HepG2 (cell line): ENCODE measurements around the gene BST1. TPM values are rescaled to one million over a fixed set of nuclear protein-coding genes. Genes with fewer than 3 reads are reported as not detected.
A peak's percentile ranks its signal among the peaks of the same experiment; 100 is the strongest.

Experiments used
- KLF13 ChIP-seq: sonication (generic); formaldehyde crosslinking; IDR thresholded peaks from 2 replicates; pipeline ENCODE4 v1.4.0; 2020; ENCODE audit warnings: mild to moderate bottlenecking, missing genetic modification reagents
- PHF5A ChIP-seq: IDR thresholded peaks from one replicate; pipeline ENCODE4 v1.6.1; 2018; ENCODE audit warnings: low read depth, missing genetic modification reagents; ENCODE audit not compliant: unreplicated experiment
- SMAD3 ChIP-seq: sonication (generic); formaldehyde crosslinking; IDR thresholded peaks from 2 replicates; pipeline ENCODE4 v1.4.0; 2020; ENCODE audit warnings: missing genetic modification reagents
- SP5 ChIP-seq: IDR thresholded peaks from 2 replicates; pipeline ENCODE4 v1.6.1; 2016; ENCODE audit warnings: low read depth, borderline replicate concordance
- ZFP36 ChIP-seq: fragments of 150-350 bp; IDR thresholded peaks from 2 replicates; pipeline ENCODE4 v1.6.1; 2018; ENCODE audit warnings: borderline replicate concordance, low read length, low read depth; ENCODE audit not compliant: partially characterized antibody
- ZMYM4 ChIP-seq: sonication (generic); formaldehyde crosslinking; IDR thresholded peaks from 2 replicates; pipeline ENCODE4 v1.8.1; 2023; ENCODE audit warnings: mild to moderate bottlenecking, missing genetic modification reagents
- ZNF572 ChIP-seq: sonication (generic); formaldehyde crosslinking; IDR thresholded peaks from 2 replicates; pipeline ENCODE4 v1.5.1; 2020; ENCODE audit warnings: mild to moderate bottlenecking, missing genetic modification reagents
- ZNF607 ChIP-seq: sonication (generic); formaldehyde crosslinking; IDR thresholded peaks from 2 replicates; pipeline ENCODE4 v1.5.1; 2020; ENCODE audit warnings: missing genetic modification reagents, mild to moderate bottlenecking, borderline replicate concordance
- ZNF773 ChIP-seq: sonication (generic); formaldehyde crosslinking; IDR thresholded peaks from 2 replicates; pipeline ENCODE4 v1.4.0; 2020; ENCODE audit warnings: missing genetic modification reagents, borderline replicate concordance
- ZSCAN20 ChIP-seq: sonication (generic); formaldehyde crosslinking; IDR thresholded peaks from 2 replicates; pipeline ENCODE4 v1.4.0; 2020; ENCODE audit warnings: missing genetic modification reagents, mild to moderate bottlenecking, borderline replicate concordance
- polyA plus RNA-seq, 8 experiments: library from polyadenylated mRNA; depleted of rRNA in 3 of 8; stranded (reverse) in 7 of 8; unstranded in 1 of 8; fragments of >200 nt; fragmentation: Illumina TruSeq in 4 of 8; extraction: Trizol in 4 of 8; gene quantifications; 2 replicates each; pipeline versions ENCODE4 v1.2.1 to v1.2.3, GENCODE V29; 2011 to 2016; ENCODE audit warnings: low read depth in 4 of 8, missing spikeins in 1 of 8, mixed read lengths in 1 of 8; ENCODE audit not compliant: insufficient read depth in 1 of 8
- total RNA-seq, 5 experiments: library from RNA; depleted of rRNA; stranded (reverse); fragments of >200 nt; fragmentation: Illumina TruSeq; extraction: Trizol; gene quantifications; 2 replicates each; pipeline ENCODE4 v1.2.3, GENCODE V29; 2016; ENCODE audit warnings: low read depth in 1 of 5
- TF ChIP-seq, protein P1 (sequence below): sonication (generic); formaldehyde crosslinking; conservative IDR thresholded peaks from 2 replicates; pipeline ENCODE4 v1.4.0; 2020; ENCODE audit warnings: missing genetic modification reagents
- TF ChIP-seq, protein P2 (sequence below): sonication (generic); formaldehyde crosslinking; IDR thresholded peaks from 2 replicates; pipeline ENCODE4 v1.4.0; 2020; ENCODE audit warnings: missing genetic modification reagents
- TF ChIP-seq, protein P3 (sequence below): sonication (generic); formaldehyde crosslinking; IDR thresholded peaks from 2 replicates; pipeline ENCODE4 v1.5.1; 2020; ENCODE audit warnings: missing genetic modification reagents, mild to moderate bottlenecking, borderline replicate concordance
- TF ChIP-seq, protein P4 (sequence below): sonication (generic); formaldehyde crosslinking; IDR thresholded peaks from 2 replicates; pipeline ENCODE4 v1.4.0; 2020; ENCODE audit warnings: missing genetic modification reagents
- TF ChIP-seq, protein P5 (sequence below): sonication (generic); formaldehyde crosslinking; IDR thresholded peaks from 2 replicates; pipeline ENCODE4 v1.8.0; 2022; ENCODE audit warnings: mild to moderate bottlenecking, missing genetic modification reagents
- TF ChIP-seq, protein P6 (sequence below): sonication (generic); formaldehyde crosslinking; IDR thresholded peaks from 2 replicates; pipeline ENCODE4 v1.4.0; 2020; ENCODE audit warnings: mild to moderate bottlenecking, missing genetic modification reagents

The BST1 gene
- total and polyA plus RNA-seq, 2 of the 13 experiments (the other 11 are each of a cell fraction or from before 2014, with no cell fraction given): 0.09 to 0.49 TPM

DNA sequence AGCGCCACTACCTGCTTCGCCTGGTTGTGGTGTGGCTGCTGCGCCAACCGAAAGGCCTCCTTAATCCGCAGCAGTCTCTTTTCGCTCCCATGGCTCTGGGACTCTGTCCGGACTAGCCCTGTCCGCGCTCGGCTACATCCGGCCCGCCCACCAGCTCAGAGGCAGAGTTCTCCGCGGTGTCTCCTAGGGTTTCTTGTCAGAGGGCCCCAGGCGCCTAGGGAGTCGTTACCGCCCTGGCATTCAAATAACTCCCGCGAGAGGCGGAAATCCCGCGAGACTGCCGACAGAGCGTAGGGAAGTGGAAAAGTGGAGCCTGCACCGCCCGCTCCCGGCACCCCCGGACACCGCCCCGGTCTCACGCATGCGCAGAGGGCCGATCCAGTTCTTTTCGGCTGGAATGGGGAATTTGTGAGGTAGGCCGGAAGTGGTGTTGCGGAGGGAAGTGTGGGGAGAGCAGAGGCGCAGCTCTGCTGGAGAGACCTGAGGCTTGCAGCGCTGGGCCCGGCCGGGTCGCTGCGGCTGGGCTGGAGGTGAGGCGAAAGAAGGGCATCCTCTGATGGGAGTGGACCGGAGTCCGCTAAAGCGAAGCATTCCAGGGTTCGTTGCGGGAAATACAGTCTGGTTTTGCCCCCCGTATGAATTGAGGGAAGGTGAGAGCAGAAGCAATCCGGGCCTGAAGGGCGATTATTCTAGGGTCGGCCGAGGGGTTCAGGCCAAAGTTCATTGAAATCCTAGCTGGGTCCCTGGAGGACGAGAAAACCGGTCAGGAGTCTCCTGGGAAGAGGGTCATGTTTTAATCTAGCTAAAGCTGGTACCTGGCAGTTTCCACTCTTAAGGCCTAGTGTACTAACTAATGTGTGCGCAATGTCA is 21.3 kb upstream of the BST1 start, which contains the start of gene FAM200B (continued):
- TF ChIP-seq, protein P1, sequence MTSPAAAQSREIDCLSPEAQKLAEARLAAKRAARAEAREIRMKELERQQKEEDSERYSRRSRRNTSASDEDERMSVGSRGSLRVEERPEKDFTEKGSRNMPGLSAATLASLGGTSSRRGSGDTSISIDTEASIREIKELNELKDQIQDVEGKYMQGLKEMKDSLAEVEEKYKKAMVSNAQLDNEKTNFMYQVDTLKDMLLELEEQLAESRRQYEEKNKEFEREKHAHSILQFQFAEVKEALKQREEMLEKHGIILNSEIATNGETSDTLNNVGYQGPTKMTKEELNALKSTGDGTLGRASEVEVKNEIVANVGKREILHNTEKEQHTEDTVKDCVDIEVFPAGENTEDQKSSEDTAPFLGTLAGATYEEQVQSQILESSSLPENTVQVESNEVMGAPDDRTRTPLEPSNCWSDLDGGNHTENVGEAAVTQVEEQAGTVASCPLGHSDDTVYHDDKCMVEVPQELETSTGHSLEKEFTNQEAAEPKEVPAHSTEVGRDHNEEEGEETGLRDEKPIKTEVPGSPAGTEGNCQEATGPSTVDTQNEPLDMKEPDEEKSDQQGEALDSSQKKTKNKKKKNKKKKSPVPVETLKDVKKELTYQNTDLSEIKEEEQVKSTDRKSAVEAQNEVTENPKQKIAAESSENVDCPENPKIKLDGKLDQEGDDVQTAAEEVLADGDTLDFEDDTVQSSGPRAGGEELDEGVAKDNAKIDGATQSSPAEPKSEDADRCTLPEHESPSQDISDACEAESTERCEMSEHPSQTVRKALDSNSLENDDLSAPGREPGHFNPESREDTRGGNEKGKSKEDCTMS: no peak
- TF ChIP-seq SMAD3 (CRISPR knock-in tag) (peak; percentile 37; the same call in 1 of the 2 replicates), KLF13 (no peak), ZMYM4 (peak; percentile 99), SP5 (CRISPR knock-in tag) (peak; percentile 60), ZNF572 (CRISPR knock-in tag) (peak; percentile 96), PHF5A (CRISPR knock-in tag) (no peak), ZFP36 (no peak), ZSCAN20 (CRISPR knock-in tag) (no peak), ZNF607 (CRISPR knock-in tag) (peak; percentile 90), ZNF773 (CRISPR knock-in tag) (no peak)
- TF ChIP-seq, protein P2, sequence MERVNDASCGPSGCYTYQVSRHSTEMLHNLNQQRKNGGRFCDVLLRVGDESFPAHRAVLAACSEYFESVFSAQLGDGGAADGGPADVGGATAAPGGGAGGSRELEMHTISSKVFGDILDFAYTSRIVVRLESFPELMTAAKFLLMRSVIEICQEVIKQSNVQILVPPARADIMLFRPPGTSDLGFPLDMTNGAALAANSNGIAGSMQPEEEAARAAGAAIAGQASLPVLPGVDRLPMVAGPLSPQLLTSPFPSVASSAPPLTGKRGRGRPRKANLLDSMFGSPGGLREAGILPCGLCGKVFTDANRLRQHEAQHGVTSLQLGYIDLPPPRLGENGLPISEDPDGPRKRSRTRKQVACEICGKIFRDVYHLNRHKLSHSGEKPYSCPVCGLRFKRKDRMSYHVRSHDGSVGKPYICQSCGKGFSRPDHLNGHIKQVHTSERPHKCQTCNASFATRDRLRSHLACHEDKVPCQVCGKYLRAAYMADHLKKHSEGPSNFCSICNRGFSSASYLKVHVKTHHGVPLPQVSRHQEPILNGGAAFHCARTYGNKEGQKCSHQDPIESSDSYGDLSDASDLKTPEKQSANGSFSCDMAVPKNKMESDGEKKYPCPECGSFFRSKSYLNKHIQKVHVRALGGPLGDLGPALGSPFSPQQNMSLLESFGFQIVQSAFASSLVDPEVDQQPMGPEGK (CRISPR knock-in tag): peak; percentile 68
- TF ChIP-seq, protein P3, sequence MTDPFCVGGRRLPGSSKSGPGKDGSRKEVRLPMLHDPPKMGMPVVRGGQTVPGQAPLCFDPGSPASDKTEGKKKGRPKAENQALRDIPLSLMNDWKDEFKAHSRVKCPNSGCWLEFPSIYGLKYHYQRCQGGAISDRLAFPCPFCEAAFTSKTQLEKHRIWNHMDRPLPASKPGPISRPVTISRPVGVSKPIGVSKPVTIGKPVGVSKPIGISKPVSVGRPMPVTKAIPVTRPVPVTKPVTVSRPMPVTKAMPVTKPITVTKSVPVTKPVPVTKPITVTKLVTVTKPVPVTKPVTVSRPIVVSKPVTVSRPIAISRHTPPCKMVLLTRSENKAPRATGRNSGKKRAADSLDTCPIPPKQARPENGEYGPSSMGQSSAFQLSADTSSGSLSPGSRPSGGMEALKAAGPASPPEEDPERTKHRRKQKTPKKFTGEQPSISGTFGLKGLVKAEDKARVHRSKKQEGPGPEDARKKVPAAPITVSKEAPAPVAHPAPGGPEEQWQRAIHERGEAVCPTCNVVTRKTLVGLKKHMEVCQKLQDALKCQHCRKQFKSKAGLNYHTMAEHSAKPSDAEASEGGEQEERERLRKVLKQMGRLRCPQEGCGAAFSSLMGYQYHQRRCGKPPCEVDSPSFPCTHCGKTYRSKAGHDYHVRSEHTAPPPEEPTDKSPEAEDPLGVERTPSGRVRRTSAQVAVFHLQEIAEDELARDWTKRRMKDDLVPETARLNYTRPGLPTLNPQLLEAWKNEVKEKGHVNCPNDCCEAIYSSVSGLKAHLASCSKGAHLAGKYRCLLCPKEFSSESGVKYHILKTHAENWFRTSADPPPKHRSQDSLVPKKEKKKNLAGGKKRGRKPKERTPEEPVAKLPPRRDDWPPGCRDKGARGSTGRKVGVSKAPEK (CRISPR knock-in tag): peak; percentile 59; the same call in 1 of the 2 replicates
- TF ChIP-seq, protein P4, sequence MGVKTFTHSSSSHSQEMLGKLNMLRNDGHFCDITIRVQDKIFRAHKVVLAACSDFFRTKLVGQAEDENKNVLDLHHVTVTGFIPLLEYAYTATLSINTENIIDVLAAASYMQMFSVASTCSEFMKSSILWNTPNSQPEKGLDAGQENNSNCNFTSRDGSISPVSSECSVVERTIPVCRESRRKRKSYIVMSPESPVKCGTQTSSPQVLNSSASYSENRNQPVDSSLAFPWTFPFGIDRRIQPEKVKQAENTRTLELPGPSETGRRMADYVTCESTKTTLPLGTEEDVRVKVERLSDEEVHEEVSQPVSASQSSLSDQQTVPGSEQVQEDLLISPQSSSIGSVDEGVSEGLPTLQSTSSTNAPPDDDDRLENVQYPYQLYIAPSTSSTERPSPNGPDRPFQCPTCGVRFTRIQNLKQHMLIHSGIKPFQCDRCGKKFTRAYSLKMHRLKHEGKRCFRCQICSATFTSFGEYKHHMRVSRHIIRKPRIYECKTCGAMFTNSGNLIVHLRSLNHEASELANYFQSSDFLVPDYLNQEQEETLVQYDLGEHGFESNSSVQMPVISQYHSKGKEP (CRISPR knock-in tag): no peak
- TF ChIP-seq, protein P5, sequence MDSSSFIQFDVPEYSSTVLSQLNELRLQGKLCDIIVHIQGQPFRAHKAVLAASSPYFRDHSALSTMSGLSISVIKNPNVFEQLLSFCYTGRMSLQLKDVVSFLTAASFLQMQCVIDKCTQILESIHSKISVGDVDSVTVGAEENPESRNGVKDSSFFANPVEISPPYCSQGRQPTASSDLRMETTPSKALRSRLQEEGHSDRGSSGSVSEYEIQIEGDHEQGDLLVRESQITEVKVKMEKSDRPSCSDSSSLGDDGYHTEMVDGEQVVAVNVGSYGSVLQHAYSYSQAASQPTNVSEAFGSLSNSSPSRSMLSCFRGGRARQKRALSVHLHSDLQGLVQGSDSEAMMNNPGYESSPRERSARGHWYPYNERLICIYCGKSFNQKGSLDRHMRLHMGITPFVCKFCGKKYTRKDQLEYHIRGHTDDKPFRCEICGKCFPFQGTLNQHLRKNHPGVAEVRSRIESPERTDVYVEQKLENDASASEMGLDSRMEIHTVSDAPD (CRISPR knock-in tag): 0 out of 2 replicates have a peak, but pooled peaks have one; percentile 80
- TF ChIP-seq, protein P6, sequence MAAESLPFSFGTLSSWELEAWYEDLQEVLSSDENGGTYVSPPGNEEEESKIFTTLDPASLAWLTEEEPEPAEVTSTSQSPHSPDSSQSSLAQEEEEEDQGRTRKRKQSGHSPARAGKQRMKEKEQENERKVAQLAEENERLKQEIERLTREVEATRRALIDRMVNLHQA (CRISPR knock-in tag): no peak
